Smooth muscle cell (in vitro differentiated cells): ENCODE measurements around the gene SEMA4C. TPM values are rescaled to one million over a fixed set of nuclear protein-coding genes. Genes with fewer than 3 reads are reported as not detected.

ENCODE experiments used
- DNase-seq: peaks from one replicate; lab custom pipeline; 2025; ENCODE audit not compliant: unreplicated experiment; lab: John Stamatoyannopoulos, UW
- H2AFZ ChIP-seq: fragments of 200-600 bp; sonication (generic); 2 replicates; pipeline ENCODE4 v1.6.0; 2016; ENCODE audit warnings: antibody characterized with exemption, low read depth, mild to moderate bottlenecking
- H3F3A ChIP-seq: fragments of 200-600 bp; sonication (generic); 2 replicates; pipeline ENCODE4 v1.6.0; 2017; ENCODE audit warnings: antibody characterized with exemption, low read depth
- H3K27ac ChIP-seq: fragments of 200-600 bp; sonication (generic); 2 replicates; pipeline ENCODE4 v1.5.1; 2016; ENCODE audit warnings: low read depth, mild to moderate bottlenecking
- H3K27me3 ChIP-seq: fragments of 200-600 bp; sonication (generic); 2 replicates; pipeline ENCODE4 v1.6.1; 2016; ENCODE audit warnings: low read depth, mild to moderate bottlenecking
- H3K36me3 ChIP-seq: fragments of 200-600 bp; sonication (generic); 2 replicates; pipeline ENCODE4 v1.5.1; 2016; ENCODE audit warnings: low read depth
- H3K4me1 ChIP-seq: fragments of 200-600 bp; sonication (generic); 2 replicates; pipeline ENCODE4 v1.5.1; 2016; ENCODE audit warnings: low read depth
- H3K4me2 ChIP-seq: fragments of 200-600 bp; sonication (generic); 2 replicates; pipeline ENCODE4 v1.6.0; 2016; ENCODE audit warnings: mild to moderate bottlenecking
- H3K4me3 ChIP-seq: fragments of 200-600 bp; sonication (generic); 2 replicates; pipeline ENCODE4 v1.5.1; 2016; ENCODE audit warnings: mild to moderate bottlenecking
- H3K79me2 ChIP-seq: fragments of 200-600 bp; sonication (generic); 2 replicates; pipeline ENCODE4 v1.6.0; 2016; ENCODE audit warnings: low read depth, mild to moderate bottlenecking
- H3K9ac ChIP-seq: fragments of 200-600 bp; sonication (generic); 2 replicates; pipeline ENCODE4 v1.6.0; 2016; ENCODE audit warnings: low read depth
- H3K9me3 ChIP-seq: fragments of 200-600 bp; sonication (generic); replicated peaks from 2 replicates; pipeline ENCODE4 v1.5.1; 2016; ENCODE audit warnings: low read depth
- H4K20me1 ChIP-seq: fragments of 200-600 bp; sonication (generic); 2 replicates; pipeline ENCODE4 v1.6.0; 2016; ENCODE audit warnings: low read depth
- CTCF ChIP-seq: fragments of 200-600 bp; sonication (generic); IDR thresholded peaks from 2 replicates; pipeline ENCODE4 v1.5.1; 2017; ENCODE audit warnings: borderline replicate concordance, mild to moderate bottlenecking, antibody characterized with exemption; ENCODE audit not compliant: insufficient read depth, poor library complexity, severe bottlenecking
- WGBS: methylation state at CpG from one replicate; pipeline ENCODE4 v1.1.7; 2016; ENCODE audit warnings: low lambda C conversion rate; 5-methylcytosine and 5-hydroxymethylcytosine counted together
- polyA plus RNA-seq: library from polyadenylated mRNA; unstranded; fragments of >200 nt; fragmentation: Nextera tagmentation; extraction: Ambion mirVana; gene quantifications from 2 replicates; pipeline ENCODE4 v1.2.1, GENCODE V29; 2016
- total RNA-seq: library from RNA; depleted of rRNA; stranded (reverse); fragments of >200 nt; gene quantifications from 2 replicates; pipeline ENCODE4 v1.2.3, GENCODE V29; 2014

Gene SEMA4C
- total and polyA plus RNA-seq, 2 experiments from 2014 or later = 40.7 to 41.0 TPM

DNA sequence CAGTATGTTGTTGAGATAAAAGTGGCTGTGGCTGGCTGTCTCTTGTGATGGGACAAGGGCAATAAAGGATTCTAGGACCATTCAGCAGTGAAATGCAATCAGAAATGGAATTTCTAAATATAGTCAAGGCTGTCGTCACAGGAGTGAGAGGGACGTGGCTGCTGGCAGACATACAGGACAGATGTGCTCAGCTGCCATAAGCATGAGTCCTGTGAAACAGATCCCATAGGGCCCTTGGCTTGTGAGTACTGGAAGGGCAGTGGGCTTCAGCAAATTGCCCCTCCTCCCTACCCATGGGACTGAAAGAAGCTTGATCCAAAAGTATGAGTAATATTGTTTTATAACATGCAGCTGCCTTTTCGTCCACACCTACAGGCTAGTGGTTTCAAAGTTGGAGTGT, 58.0 kb downstream of the SEMA4C start:
- H3K36me3 ChIP-seq = no peaks in the 10 kb centered on the region
- no peak for DNase-seq
- no peak overlapping the region for H3K4me2 ChIP-seq
- no peaks in the 10 kb centered on the region for H3K9me3 ChIP-seq
- no peak overlapping the region for H3K4me3 ChIP-seq
- peaks cover 4% of the 10 kb centered on the region for H3F3A ChIP-seq
- TF ChIP-seq CTCF = no peak
- no peak overlapping the region for H3K27ac ChIP-seq
- WGBS = 77% methylated on average over 3 of the region's 3 CpGs
- no peaks in the 10 kb centered on the region for H4K20me1 ChIP-seq
- no peaks in the 10 kb centered on the region for H3K27me3 ChIP-seq
- no peak overlapping the region for H2AFZ ChIP-seq
- H3K9ac ChIP-seq = no peak overlapping the region
- no peaks in the 10 kb centered on the region for H3K4me1 ChIP-seq
- no peaks in the 10 kb centered on the region for H3K79me2 ChIP-seq

GRCh38 chr2:96810783-96811192, 59.1 kb downstream of the SEMA4C start:
- H3F3A ChIP-seq = peaks cover 4% of the 10 kb centered on the region
- no peaks in the 10 kb centered on the region for H3K4me1 ChIP-seq
- H3K9ac ChIP-seq = no peak overlapping the region
- no peaks in the 10 kb centered on the region for H4K20me1 ChIP-seq
- no peak for DNase-seq
- no peaks in the 10 kb centered on the region for H3K27me3 ChIP-seq
- H2AFZ ChIP-seq = no peak overlapping the region
- 94% methylated on average over 5 of the region's 5 CpGs for WGBS
- H3K27ac ChIP-seq = no peak overlapping the region
- TF ChIP-seq CTCF = no peak
- H3K9me3 ChIP-seq = no peaks in the 10 kb centered on the region
- no peaks in the 10 kb centered on the region for H3K79me2 ChIP-seq
- no peak overlapping the region for H3K4me2 ChIP-seq
- H3K4me3 ChIP-seq = no peak overlapping the region
- no peaks in the 10 kb centered on the region for H3K36me3 ChIP-seq

GRCh38 chr2:96809951-96810782, 59.7 kb downstream of the SEMA4C start:
- Histone ChIP-seq H3K4me1 (peaks cover under 1% of the 10 kb centered on the region), H4K20me1 (no peaks in the 10 kb centered on the region), H3K4me3 (no peak overlapping the region), H3K27ac (no peak overlapping the region), H3K36me3 (no peaks in the 10 kb centered on the region), H2AFZ (no peak overlapping the region), H3K9me3 (no peaks in the 10 kb centered on the region), H3K4me2 (no peak overlapping the region), H3K79me2 (no peaks in the 10 kb centered on the region), H3K9ac (no peak overlapping the region), H3K27me3 (no peaks in the 10 kb centered on the region), H3F3A (no peaks in the 10 kb centered on the region)
- 94% methylated on average over 12 of the region's 12 CpGs for WGBS
- no peak for DNase-seq
- TF ChIP-seq CTCF = no peak

Other genes with a start within 250 kb of the SEMA4C start
- gene KANSL3, start 231.8 kb downstream of the SEMA4C start, total RNA-seq = 13.3 and 16.2 TPM in 2 replicates
- gene KANSL3, start 231.8 kb downstream of the SEMA4C start, polyA plus RNA-seq = 12.0 and 14.6 TPM in 2 replicates
- gene FER1L5, start 227.3 kb downstream of the SEMA4C start, total RNA-seq = not detected in 2 replicates
- gene FER1L5, start 227.3 kb downstream of the SEMA4C start, polyA plus RNA-seq = 0.12 TPM in 1 of 2 replicates, not detected in the other
- gene LMAN2L, start 130.0 kb downstream of the SEMA4C start, total RNA-seq = 19.1 and 26.2 TPM in 2 replicates
- 32.5 and 32.9 TPM in 2 replicates for gene LMAN2L, start 130.0 kb downstream of the SEMA4C start, polyA plus RNA-seq
- 4.4 and 7.2 TPM in 2 replicates for gene CNNM4, start 109.2 kb downstream of the SEMA4C start, total RNA-seq
- 9.3 and 10.1 TPM in 2 replicates for gene CNNM4, start 109.2 kb downstream of the SEMA4C start, polyA plus RNA-seq
- gene CNNM3, start 53.8 kb downstream of the SEMA4C start, total RNA-seq = 2.4 and 3.2 TPM in 2 replicates
- gene CNNM3, start 53.8 kb downstream of the SEMA4C start, polyA plus RNA-seq = 4.8 and 5.5 TPM in 2 replicates
- 1.6 and 5.6 TPM in 2 replicates for gene ANKRD23, start 26.1 kb downstream of the SEMA4C start, total RNA-seq
- gene ANKRD23, start 26.1 kb downstream of the SEMA4C start, polyA plus RNA-seq = 1.7 and 3.5 TPM in 2 replicates
- gene ANKRD39, start 12.1 kb downstream of the SEMA4C start, total RNA-seq = 7.9 and 9.6 TPM in 2 replicates
- 16.5 and 19.1 TPM in 2 replicates for gene ANKRD39, start 12.1 kb downstream of the SEMA4C start, polyA plus RNA-seq
- 7.9 TPM in 1 of 2 replicates, not detected in the other for gene FAM178B, start 116.5 kb upstream of the SEMA4C start, total RNA-seq
- gene FAM178B, start 116.5 kb upstream of the SEMA4C start, polyA plus RNA-seq = 3.5 and 6.2 TPM in 2 replicates
- 14.6 and 16.0 TPM in 2 replicates for gene FAHD2B, start 224.8 kb upstream of the SEMA4C start, total RNA-seq
- 31.2 and 37.6 TPM in 2 replicates for gene FAHD2B, start 224.8 kb upstream of the SEMA4C start, polyA plus RNA-seq
- 14.7 and 35.9 TPM in 2 replicates for gene ANKRD36, start 243.1 kb upstream of the SEMA4C start, total RNA-seq
- 4.3 and 10.2 TPM in 2 replicates for gene ANKRD36, start 243.1 kb upstream of the SEMA4C start, polyA plus RNA-seq